Uterus (tissue), 4 donors: ENCODE measurements around the gene MITF. TPM values are rescaled to one million over a fixed set of nuclear protein-coding genes. Genes with fewer than 3 reads are reported as not detected.

Experiments used
- DNase-seq, 2 donors: peaks; one replicate each; pipeline ENCODE4 v3.0.0-alpha.2; 2019 to 2020
- H3K27ac ChIP-seq, 2 donors: fragments of 200-600 bp; sonication (generic); 1 replicate in 1 of 2; 2 replicates in 1 of 2; pipeline ENCODE4 v1.5.1; 2016 to 2018
- H3K27me3 ChIP-seq, 2 donors: fragments of 200-600 bp; sonication (generic); one replicate each; pipeline ENCODE4 v1.5.1; 2018 to 2019; ENCODE audit warnings: control low read depth in 1 of 2
- H3K36me3 ChIP-seq, 2 donors: fragments of 200-600 bp; sonication (generic); one replicate each; pipeline ENCODE4 v1.5.1; 2019; ENCODE audit warnings: control low read depth in 1 of 2
- H3K4me1 ChIP-seq, 2 donors: fragments of 200-600 bp; sonication (generic); one replicate each; pipeline ENCODE4 v1.5.1; 2018 to 2019; ENCODE audit warnings: control low read depth in 1 of 2
- H3K4me3 ChIP-seq, 2 donors: fragments of 200-600 bp; sonication (generic); 1 replicate in 1 of 2; 2 replicates in 1 of 2; pipeline ENCODE4 v1.5.1; 2018 to 2019; ENCODE audit warnings: mild to moderate bottlenecking in 1 of 2
- H3K9me3 ChIP-seq, 2 donors: fragments of 200-600 bp; sonication (generic); one replicate each; pipeline ENCODE4 v1.5.1; 2019; ENCODE audit warnings: control low read depth in 1 of 2
- CTCF ChIP-seq, 4 experiments: fragments of 200-600 bp in 2 of 4; fragments of 450-650 bp in 2 of 4; sonication (generic) in 2 of 4; IDR thresholded peaks; one replicate each; pipeline ENCODE4 v1.5.1; 2016 to 2019; ENCODE audit warnings: antibody characterized with exemption in 4 of 4, mild to moderate bottlenecking in 2 of 4, moderate library complexity in 1 of 4
- POLR2A ChIP-seq, 2 donors: fragments of 450-650 bp; IDR thresholded peaks; one replicate each; pipeline ENCODE4 v1.6.1; 2016; ENCODE audit warnings: antibody characterized with exemption in 2 of 2, mild to moderate bottlenecking in 1 of 2, moderate library complexity in 1 of 2
- intact Hi-C: fragments of 100-400 bp; cut with DNase I; formaldehyde crosslinking; loops from one replicate; pipeline ENCODE4 v1.15.1; 2023; ENCODE audit warnings: low total_unique reads
- total RNA-seq, 4 donors: library from RNA; depleted of rRNA in 3 of 4; stranded (reverse); fragments of >200 nt in 3 of 4; gene quantifications; one replicate each; pipeline versions ENCODE4 v1.1.0 to v1.2.4, GENCODE V29; 2014 to 2023
- donor health status: DM: yes; HTN: yes; CAD: no.

The MITF gene
- total RNA-seq, 4 donors from 2014 or later, result 18.2 to 66.0 (median 52.6) TPM

DNA sequence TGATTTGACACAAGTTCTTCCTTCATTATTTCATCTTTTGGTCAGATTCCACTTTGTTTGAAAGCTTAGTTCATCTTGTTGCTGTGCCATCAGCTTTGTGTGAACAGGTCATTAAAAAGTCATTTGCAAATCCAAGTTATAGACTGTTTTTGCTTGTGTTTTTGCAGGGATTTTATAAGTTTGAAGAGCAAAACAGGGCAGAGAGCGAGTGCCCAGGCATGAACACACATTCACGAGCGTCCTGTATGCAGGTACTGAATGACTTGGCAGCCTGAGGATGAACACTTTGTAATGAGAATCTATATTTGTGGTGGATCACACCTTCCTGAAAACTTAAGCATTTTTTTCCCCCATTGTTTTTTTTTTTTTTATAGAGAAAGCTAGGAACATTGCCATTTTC, 199.7 kb downstream of the MITF start:
- Histone ChIP-seq H3K4me3 (no peak overlapping the region), H3K9me3 (no peaks in the 10 kb centered on the region), H3K4me1 (no peaks in the 10 kb centered on the region), H3K27ac (no peak overlapping the region), H3K36me3 (no peaks in the 10 kb centered on the region), H3K27me3 (no peaks in the 10 kb centered on the region)
- TF ChIP-seq POLR2A (IDR thresholded peaks at IDR 0.05) (no peak), CTCF (IDR thresholded peaks at IDR 0.05) (no peak)
- DNase-seq, result no peak
- intact Hi-C loops, result no loop called here

DNA sequence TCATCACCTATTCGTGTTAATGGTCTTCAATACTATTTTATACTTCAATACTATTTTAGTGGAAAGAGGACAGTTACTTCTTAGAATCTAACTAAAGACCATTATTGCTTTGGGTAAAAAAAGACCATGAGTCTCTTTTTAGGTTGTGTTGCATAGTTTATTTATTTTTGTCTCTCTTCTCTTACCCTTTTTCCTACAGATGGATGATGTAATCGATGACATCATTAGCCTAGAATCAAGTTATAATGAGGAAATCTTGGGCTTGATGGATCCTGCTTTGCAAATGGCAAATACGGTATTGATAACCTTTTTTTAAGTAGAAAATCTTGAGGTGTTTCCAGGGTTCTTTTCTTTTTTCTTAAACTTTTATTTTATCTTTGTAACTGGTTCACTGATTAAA, 201.8 kb downstream of the MITF start:
- H3K9me3 ChIP-seq, result no peaks in the 10 kb centered on the region
- H3K36me3 ChIP-seq, result no peaks in the 10 kb centered on the region
- H3K4me3 ChIP-seq, result no peak overlapping the region
- H3K27ac ChIP-seq, result no peak overlapping the region
- no peak for DNase-seq
- intact Hi-C loops, result no loop called here
- no peaks in the 10 kb centered on the region for H3K27me3 ChIP-seq
- no peaks in the 10 kb centered on the region for H3K4me1 ChIP-seq
- TF ChIP-seq CTCF (IDR thresholded peaks at IDR 0.05) (no peak), POLR2A (IDR thresholded peaks at IDR 0.05) (no peak)

GRCh38 chr3:69941439-69942176, 202.3 kb downstream of the MITF start:
- H3K36me3 ChIP-seq, result no peaks in the 10 kb centered on the region
- no peaks in the 10 kb centered on the region for H3K27me3 ChIP-seq
- intact Hi-C loops, result no loop called here
- no peaks in the 10 kb centered on the region for H3K9me3 ChIP-seq
- no peaks in the 10 kb centered on the region for H3K4me1 ChIP-seq
- DNase-seq, result no peak
- H3K4me3 ChIP-seq, result no peak overlapping the region
- TF ChIP-seq POLR2A (IDR thresholded peaks at IDR 0.05), result no peak
- no peak for TF ChIP-seq CTCF (IDR thresholded peaks at IDR 0.05)
- no peak overlapping the region for H3K27ac ChIP-seq

GRCh38 chr3:69944931-69945493, 205.7 kb downstream of the MITF start:
- Histone ChIP-seq H3K36me3 (no peaks in the 10 kb centered on the region), H3K4me3 (no peak overlapping the region), H3K4me1 (no peaks in the 10 kb centered on the region), H3K9me3 (no peaks in the 10 kb centered on the region), H3K27me3 (no peaks in the 10 kb centered on the region), H3K27ac (no peak overlapping the region)
- TF ChIP-seq CTCF (IDR thresholded peaks at IDR 0.05), result no peak
- TF ChIP-seq POLR2A (IDR thresholded peaks at IDR 0.05), result no peak
- intact Hi-C loops, result loop anchor here (5.0 kb wide), 1 partner anchor 253 kb away; no protein-coding TSS in a partner anchor
- no peak for DNase-seq

DNA sequence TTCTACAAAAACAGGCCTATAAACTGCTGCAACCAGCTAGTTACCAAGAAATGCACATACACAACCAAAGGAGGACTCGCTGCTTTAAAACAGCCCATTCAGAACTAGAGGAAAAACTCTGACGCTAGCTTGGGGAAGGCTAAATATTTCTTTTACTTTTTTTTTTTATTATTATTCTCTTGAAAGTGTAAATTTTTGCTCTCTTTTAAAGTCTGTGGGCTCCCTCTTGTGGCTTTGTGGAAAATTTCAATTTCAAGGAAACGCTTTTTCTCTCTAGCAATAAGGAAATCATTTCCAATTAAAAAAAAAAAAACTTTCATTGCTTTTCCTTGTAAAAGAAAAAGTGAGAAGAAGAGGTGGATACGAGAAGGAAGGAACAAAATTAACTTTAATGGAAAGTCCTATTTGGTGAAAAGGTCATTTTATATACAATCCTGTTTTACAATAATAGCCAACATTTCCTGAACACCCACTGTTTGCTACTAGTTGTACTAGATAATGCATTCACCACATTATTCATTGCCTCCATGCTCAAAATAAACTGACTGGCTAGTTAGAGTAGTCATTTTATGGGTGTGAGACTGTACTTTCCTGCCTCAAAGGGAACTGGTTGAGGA, 209.1 kb downstream of the MITF start:
- H3K9me3 ChIP-seq, result no peaks in the 10 kb centered on the region
- peaks cover 0 to 4% of the 10 kb centered on the region in 2 donors for H3K4me1 ChIP-seq
- no peak overlapping the region for H3K4me3 ChIP-seq
- TF ChIP-seq POLR2A (IDR thresholded peaks at IDR 0.05), result no peak
- TF ChIP-seq CTCF (IDR thresholded peaks at IDR 0.05), result peak; percentile 42 to 64 (median 55)
- H3K27ac ChIP-seq, result peak overlapping the region; percentile 21 to 62
- H3K27me3 ChIP-seq, result no peaks in the 10 kb centered on the region
- no peaks in the 10 kb centered on the region for H3K36me3 ChIP-seq
- intact Hi-C loops, result loop anchor here (5.0 kb wide), 1 partner anchor 256 kb away; no protein-coding TSS in a partner anchor
- no peak for DNase-seq
